A673 (cell line): Measurements from ENCODE around the gene PSMB5. TPM values are rescaled to one million over a fixed set of nuclear protein-coding genes. Genes with fewer than 3 reads are reported as not detected.
A peak's percentile ranks its signal among the peaks of the same experiment; 100 is the strongest.

Experiments used
- BruUV-seq: library from RNA; stranded (reverse); fragments of 400-500 nt; replicated peaks from 2 replicates; lab custom pipeline; 2021; lab: Mats Ljungman, UMichigan
- CTCF ChIA-PET: fragments of 300-600 bp; sonication (Branson Sonifier 250); formaldehyde crosslinking; loops from one replicate; lab custom pipeline; 2022; ENCODE audit warnings: antibody characterized with exemption; lab: Charles Lee
- POLR2A ChIA-PET: fragments of 300-600 bp; sonication (Branson Sonifier 250); formaldehyde crosslinking; loops from one replicate; lab custom pipeline; 2022; ENCODE audit warnings: antibody characterized with exemption; ENCODE audit not compliant: low non-redundant PET; lab: Charles Lee
- DNase-seq: peaks from one replicate; pipeline ENCODE4 v3.0.0-alpha.2; 2015; ENCODE audit warnings: low spot score
- H3K27ac ChIP-seq: fragments of 200-600 bp; sonication (generic); 2 replicates; pipeline ENCODE4 v1.5.1; 2016; ENCODE audit warnings: mixed run types, low read depth, mild to moderate bottlenecking, mixed read lengths, antibody characterized with exemption, low read length; ENCODE audit not compliant: poor library complexity, severe bottlenecking
- H3K27me3 ChIP-seq: fragments of 200-600 bp; sonication (generic); replicated peaks from 2 replicates; pipeline ENCODE4 v1.6.1; 2017; ENCODE audit warnings: mixed run types, low read depth, mild to moderate bottlenecking, mixed read lengths, antibody characterized with exemption, low read length; ENCODE audit not compliant: insufficient read depth, poor library complexity
- H3K36me3 ChIP-seq: fragments of 200-600 bp; sonication (generic); 2 replicates; pipeline ENCODE4 v1.6.1; 2016; ENCODE audit warnings: mixed run types, mild to moderate bottlenecking, mixed read lengths, antibody characterized with exemption, low read length; ENCODE audit not compliant: insufficient read depth, poor library complexity, severe bottlenecking
- H3K4me1 ChIP-seq: fragments of 200-600 bp; sonication (generic); 2 replicates; pipeline ENCODE4 v1.6.1; 2017; ENCODE audit warnings: mixed run types, mild to moderate bottlenecking, mixed read lengths, antibody characterized with exemption, low read length; ENCODE audit not compliant: insufficient read depth, poor library complexity, severe bottlenecking
- H3K4me3 ChIP-seq: fragments of 200-600 bp; sonication (generic); 2 replicates; pipeline ENCODE4 v1.5.1; 2016; ENCODE audit warnings: low read depth, mixed run types, mild to moderate bottlenecking, mixed read lengths, low read length; ENCODE audit not compliant: poor library complexity, severe bottlenecking
- H3K9me3 ChIP-seq: fragments of 200-600 bp; sonication (generic); 2 replicates; pipeline ENCODE4 v1.6.1; 2016; ENCODE audit warnings: mixed run types, low read depth, mild to moderate bottlenecking, mixed read lengths, antibody characterized with exemption, low read length; ENCODE audit not compliant: poor library complexity, severe bottlenecking
- EZH2 ChIP-seq: fragments of 200-600 bp; sonication (generic); IDR thresholded peaks from 2 replicates; pipeline ENCODE4 v1.6.1; 2017; ENCODE audit warnings: borderline replicate concordance, low read depth, mild to moderate bottlenecking, mixed read lengths, antibody characterized with exemption, low read length; ENCODE audit not compliant: poor library complexity, severe bottlenecking
- intact Hi-C: fragments of 100-400 bp; cut with micrococcal nuclease; formaldehyde crosslinking; loops from one replicate; pipeline ENCODE4 v1.10.0; 2022; ENCODE audit not compliant: unreplicated experiment
- total RNA-seq: library from RNA; stranded (reverse); gene quantifications from 2 replicates; pipeline ENCODE4 v1.2.3, GENCODE V29; 2021
- TF ChIP-seq, protein P1 (sequence below): fragments of 300-800, 200-600 bp; sonication (generic); conservative IDR thresholded peaks from 2 replicates; pipeline ENCODE4 v1.5.1; 2017; ENCODE audit warnings: low read depth, mild to moderate bottlenecking, antibody characterized with exemption, low read length, moderate library complexity, mixed read lengths

The PSMB5 gene
- total RNA-seq, 1 experiment from 2014 or later: 500 TPM

DNA sequence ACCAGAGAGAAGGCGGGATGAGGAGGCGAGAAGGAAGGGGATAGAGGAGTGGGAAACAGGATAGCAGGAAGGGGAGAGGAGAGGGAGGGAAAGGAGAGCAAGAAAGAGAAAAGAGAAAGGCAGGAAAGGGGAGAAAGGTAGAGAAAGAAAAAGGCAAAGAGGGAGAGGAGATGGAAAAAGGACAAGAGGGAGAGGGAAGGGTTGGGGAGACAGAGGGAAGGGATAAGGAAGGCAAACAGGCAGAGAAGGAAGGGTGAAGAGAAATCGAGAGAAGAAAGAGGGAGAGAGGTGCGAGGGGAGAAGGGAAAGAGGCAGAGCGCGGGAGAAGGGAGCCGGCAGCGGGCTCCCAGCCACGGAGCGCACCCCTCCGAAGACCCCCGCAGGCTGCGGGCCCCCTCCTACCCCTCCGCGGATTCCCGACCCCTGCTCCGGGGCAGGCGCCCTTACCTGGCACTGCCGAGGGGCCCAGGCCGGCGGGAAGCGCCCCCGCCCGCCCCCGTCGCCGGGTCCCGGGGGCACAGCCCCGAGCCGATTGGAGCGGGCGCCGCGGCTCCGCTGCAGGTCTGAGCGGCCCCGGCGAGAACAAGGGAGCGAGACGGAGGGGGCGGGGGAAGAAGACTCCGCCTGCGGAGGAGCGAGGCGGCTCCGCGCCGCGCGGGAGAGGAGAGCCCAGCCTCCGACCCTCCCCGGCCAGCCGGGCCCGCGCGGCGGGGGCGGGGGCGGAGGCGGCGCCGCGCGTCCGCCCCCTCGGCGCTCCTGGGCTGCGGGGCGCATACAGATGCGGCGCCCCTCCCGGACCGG, 22.5 kb upstream of the PSMB5 start, which contains the start of gene CDH24:
TSS of gene CDH24 (minus strand) at position 565 of the 801 bp plus-strand sequence. CDS start 1,787 bp downstream, outside the sequence.
- Histone ChIP-seq H3K4me3 (peak within 1 kb of the TSS; percentile 76), H3K9me3 (no peaks in the 10 kb centered on the region), H3K36me3 (peaks cover 48% of the 10 kb centered on the region), H3K4me1 (peaks cover 23% of the 10 kb centered on the region), H3K27ac (peak within 1 kb of the TSS; percentile 84), H3K27me3 (no peaks in the 10 kb centered on the region)
- ChIA-PET CTCF (interaction anchor here (0.6 to 10.7 kb wide), 19 partner anchors 10 to 169 kb away, joined by 3 to 134 read pairs (median 5); partner anchors contain the start of genes AJUBA and PRMT5), POLR2A (no interaction called here)
- intact Hi-C loops: loop anchor here (5.0 to 10.0 kb wide), 2 partner anchors 502 to 670 kb away; no protein-coding TSS in a partner anchor
- DNase-seq: peak; percentile 91
- BruUV-seq: no TSS peak
- TF ChIP-seq, protein P1, sequence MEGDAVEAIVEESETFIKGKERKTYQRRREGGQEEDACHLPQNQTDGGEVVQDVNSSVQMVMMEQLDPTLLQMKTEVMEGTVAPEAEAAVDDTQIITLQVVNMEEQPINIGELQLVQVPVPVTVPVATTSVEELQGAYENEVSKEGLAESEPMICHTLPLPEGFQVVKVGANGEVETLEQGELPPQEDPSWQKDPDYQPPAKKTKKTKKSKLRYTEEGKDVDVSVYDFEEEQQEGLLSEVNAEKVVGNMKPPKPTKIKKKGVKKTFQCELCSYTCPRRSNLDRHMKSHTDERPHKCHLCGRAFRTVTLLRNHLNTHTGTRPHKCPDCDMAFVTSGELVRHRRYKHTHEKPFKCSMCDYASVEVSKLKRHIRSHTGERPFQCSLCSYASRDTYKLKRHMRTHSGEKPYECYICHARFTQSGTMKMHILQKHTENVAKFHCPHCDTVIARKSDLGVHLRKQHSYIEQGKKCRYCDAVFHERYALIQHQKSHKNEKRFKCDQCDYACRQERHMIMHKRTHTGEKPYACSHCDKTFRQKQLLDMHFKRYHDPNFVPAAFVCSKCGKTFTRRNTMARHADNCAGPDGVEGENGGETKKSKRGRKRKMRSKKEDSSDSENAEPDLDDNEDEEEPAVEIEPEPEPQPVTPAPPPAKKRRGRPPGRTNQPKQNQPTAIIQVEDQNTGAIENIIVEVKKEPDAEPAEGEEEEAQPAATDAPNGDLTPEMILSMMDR: no peak
- TF ChIP-seq EZH2: no peak

DNA sequence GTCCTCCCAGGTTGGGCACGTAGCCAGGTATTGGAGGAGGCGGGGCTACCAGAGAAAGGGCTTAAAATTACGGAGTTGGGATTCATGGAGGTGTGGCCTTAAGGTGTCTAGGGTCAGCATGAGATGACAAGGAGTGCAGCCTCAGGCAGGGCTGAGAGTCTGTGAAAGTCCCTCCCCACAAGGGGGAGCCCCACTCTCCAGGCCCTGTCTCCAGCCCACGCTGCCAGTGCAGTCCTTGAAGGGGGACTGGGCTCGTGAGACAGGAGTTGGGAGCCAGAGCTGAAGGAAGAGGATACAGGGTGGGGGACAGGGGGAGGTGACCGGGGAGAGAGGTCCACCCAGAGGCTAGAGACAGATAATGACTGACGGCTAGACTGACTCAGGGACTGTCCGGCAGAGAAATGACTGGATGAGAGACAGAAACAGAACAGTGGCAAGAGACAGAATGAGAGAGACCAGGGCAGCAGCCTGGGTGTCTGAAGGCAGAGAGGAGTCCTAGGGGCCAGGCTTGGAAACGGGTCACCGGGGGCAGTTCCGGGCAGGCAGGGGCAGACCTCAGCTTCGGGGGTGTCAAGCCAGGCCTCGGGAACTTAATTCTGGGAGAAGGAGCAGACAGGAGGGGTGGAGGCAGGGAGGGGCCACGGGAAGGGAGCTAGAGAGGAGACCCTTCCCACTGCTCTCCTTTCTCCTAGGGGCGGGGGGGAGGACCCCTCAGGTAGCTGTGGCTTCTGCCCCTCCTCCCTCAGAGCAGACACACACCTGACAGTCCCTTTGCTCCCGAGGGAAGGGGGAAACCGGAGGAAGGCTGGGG, 21.6 kb upstream of the PSMB5 start:
- peaks cover 19% of the 10 kb centered on the region for H3K4me1 ChIP-seq
- CTCF ChIA-PET: interaction anchor here (0.7 to 10.7 kb wide), 7 partner anchors 13 to 84 kb away, joined by 3 to 134 read pairs (median 4); no protein-coding TSS in a partner anchor
- peak overlapping the region; percentile 76 for H3K4me3 ChIP-seq
- H3K27ac ChIP-seq: peak overlapping the region; percentile 84
- intact Hi-C loops: loop anchor here (5.0 to 10.0 kb wide), 2 partner anchors 502 to 669 kb away; no protein-coding TSS in a partner anchor
- H3K27me3 ChIP-seq: no peaks in the 10 kb centered on the region
- no TSS peak for BruUV-seq
- TF ChIP-seq, protein P1: peak; percentile 94
- no peak for TF ChIP-seq EZH2
- H3K9me3 ChIP-seq: no peaks in the 10 kb centered on the region
- H3K36me3 ChIP-seq: peaks cover 48% of the 10 kb centered on the region
- DNase-seq: peak; percentile 89
- POLR2A ChIA-PET: no interaction called here

DNA sequence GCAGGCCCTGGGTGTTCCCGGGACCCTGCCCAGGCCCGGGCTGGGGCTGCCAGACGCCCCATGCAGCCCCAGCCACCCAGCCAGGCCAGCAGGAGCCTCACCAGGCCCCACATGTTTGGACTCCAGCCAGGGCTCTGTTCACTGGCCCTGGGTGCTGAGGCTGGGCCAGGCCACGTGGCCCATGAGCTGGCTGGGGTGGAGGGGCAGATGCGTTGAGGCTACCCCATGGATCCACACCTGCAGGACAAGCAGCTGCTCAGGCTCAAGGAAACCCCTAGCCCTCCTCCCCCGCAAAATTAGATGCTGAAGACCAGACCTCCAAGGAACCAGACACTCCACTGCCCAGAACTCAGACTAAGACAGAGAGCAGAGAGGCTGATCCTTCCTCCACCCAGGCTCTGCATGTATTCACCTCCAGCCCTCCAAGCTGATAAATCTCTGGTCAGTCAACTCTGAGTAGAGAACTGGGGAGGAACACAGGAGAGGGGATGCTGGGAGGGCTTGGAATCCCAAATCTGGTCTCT, 21.0 kb upstream of the PSMB5 start:
- Histone ChIP-seq H3K9me3 (no peaks in the 10 kb centered on the region), H3K36me3 (peaks cover 42% of the 10 kb centered on the region), H3K27ac (no peak overlapping the region), H3K4me1 (peaks cover 19% of the 10 kb centered on the region), H3K4me3 (peak overlapping the region; percentile 76), H3K27me3 (no peaks in the 10 kb centered on the region)
- TF ChIP-seq, protein P1: no peak
- no peak for TF ChIP-seq EZH2
- BruUV-seq: no TSS peak
- ChIA-PET POLR2A (no interaction called here), CTCF (interaction anchor here (0.6 to 10.7 kb wide), 3 partner anchors 61 to 195 kb away, joined by 4 to 134 read pairs (median 6); no protein-coding TSS in a partner anchor)
- DNase-seq: no peak
- intact Hi-C loops: loop anchor here (5.0 to 10.0 kb wide), 2 partner anchors 501 to 668 kb away; no protein-coding TSS in a partner anchor
